Endothelial cell of umbilical vein (primary cell): ENCODE results near the gene PAEP. TPM values are rescaled to one million over a fixed set of nuclear protein-coding genes. Genes with fewer than 3 reads are reported as not detected.

Source experiments
- BruUV-seq: library from RNA; stranded (reverse); fragments of 400-500 nt; replicated peaks from 2 replicates; lab custom pipeline; 2021; lab: Mats Ljungman, UMichigan
- CTCF ChIA-PET: fragments of 300-600, 350-600 bp; sonication (Branson Sonifier 250); formaldehyde crosslinking; loops from one replicate; lab custom pipeline; 2021; ENCODE audit warnings: antibody characterized with exemption, inconsistent platforms; lab: Charles Lee
- POLR2A ChIA-PET: fragments of 300-600, 350-600 bp; sonication (Branson Sonifier 250); formaldehyde crosslinking; loops from one replicate; lab custom pipeline; 2021; ENCODE audit warnings: antibody characterized with exemption, inconsistent platforms; lab: Charles Lee
- DNase-seq: peaks from one replicate; pipeline ENCODE4 v3.0.0-alpha.2; 2011; ENCODE audit warnings: low read depth, low spot score
- FAIRE-seq: peaks from 2 replicates; lab custom pipeline; 2011; peaks lifted over from hg19 to GRCh38; lab: Jason Lieb, UNC
- H2AFZ ChIP-seq: 2 replicates; pipeline ENCODE4 v1.6.0; 2012; ENCODE audit warnings: low read depth, low read length, control low read depth, inconsistent platforms
- H3K27ac ChIP-seq: 2 replicates; pipeline ENCODE4 v1.5.1; 2011; ENCODE audit warnings: low read depth, mild to moderate bottlenecking, control low read depth, low read length, moderate library complexity; ENCODE audit not compliant: insufficient read depth
- H3K27me3 ChIP-seq, 2 experiments: 2 replicates each; pipeline versions ENCODE4 v1.6.0 to v1.6.1; 2011; ENCODE audit warnings: low read length in 2 of 2, mixed read lengths in 1 of 2; ENCODE audit not compliant: control insufficient read depth in 2 of 2, insufficient read depth in 2 of 2
- H3K36me3 ChIP-seq, 2 experiments: 2 replicates in 1 of 2; 3 replicates in 1 of 2; pipeline ENCODE4 v1.5.1; 2011; ENCODE audit warnings: low read length in 2 of 2, mild to moderate bottlenecking in 1 of 2, moderate library complexity in 1 of 2; ENCODE audit not compliant: control insufficient read depth in 2 of 2, insufficient read depth in 2 of 2; ENCODE audit errors: extremely low read depth in 1 of 2
- H3K4me1 ChIP-seq: 3 replicates; pipeline ENCODE4 v1.5.1; 2011; ENCODE audit warnings: mild to moderate bottlenecking, low read length; ENCODE audit not compliant: control insufficient read depth, insufficient read depth; ENCODE audit errors: extremely low read depth
- H3K4me2 ChIP-seq: 2 replicates; pipeline ENCODE4 v1.6.1; 2011; ENCODE audit warnings: low read length, control low read depth, mixed read lengths; ENCODE audit not compliant: insufficient read depth
- H3K4me3 ChIP-seq, 3 experiments: fragments of 200-600 bp in 1 of 3; sonication (generic), shearing (Covaris generic) in 1 of 3; replicated peaks in 1 of 3; 2 replicates each; pipeline ENCODE4 v1.5.1; 2011 to 2016; ENCODE audit warnings: control low read depth in 3 of 3, low read length in 3 of 3, mild to moderate bottlenecking in 2 of 3, inconsistent platforms in 1 of 3, low read depth in 1 of 3, moderate library complexity in 1 of 3; ENCODE audit not compliant: insufficient read depth in 1 of 3
- H3K79me2 ChIP-seq: 2 replicates; pipeline ENCODE4 v1.6.0; 2012; ENCODE audit warnings: low read length, inconsistent platforms; ENCODE audit not compliant: control insufficient read depth, insufficient read depth
- H3K9ac ChIP-seq: replicated peaks from 2 replicates; pipeline ENCODE3; 2011; ENCODE audit warnings: low read length, control low read depth; ENCODE audit not compliant: insufficient read depth; ENCODE audit errors: extremely low read depth
- H3K9me1 ChIP-seq: replicated peaks from 3 replicates; pipeline ENCODE4 v1.6.0; 2011; ENCODE audit warnings: mild to moderate bottlenecking, low read length; ENCODE audit not compliant: control insufficient read depth, insufficient read depth; ENCODE audit errors: extremely low read depth
- H3K9me3 ChIP-seq: replicated peaks from 2 replicates; pipeline ENCODE4 v1.5.1; 2012; ENCODE audit warnings: low read length, inconsistent platforms; ENCODE audit not compliant: control insufficient read depth, insufficient read depth
- H4K20me1 ChIP-seq: replicated peaks from 2 replicates; pipeline ENCODE3; 2011; ENCODE audit warnings: mild to moderate bottlenecking, low read length; ENCODE audit not compliant: control insufficient read depth, insufficient read depth; ENCODE audit errors: extremely low read depth
- EZH2 ChIP-seq: IDR thresholded peaks from 2 replicates; pipeline ENCODE4 v1.6.1; 2012; ENCODE audit warnings: borderline replicate concordance, low read depth, mild to moderate bottlenecking, moderate library complexity, low read length, inconsistent platforms; ENCODE audit not compliant: severe bottlenecking
- FOS ChIP-seq: IDR thresholded peaks from 2 replicates; pipeline ENCODE4 v1.6.1; 2011; ENCODE audit warnings: mild to moderate bottlenecking, low read length, moderate library complexity, borderline replicate concordance; ENCODE audit not compliant: insufficient read depth
- GATA2 ChIP-seq: IDR thresholded peaks from 2 replicates; pipeline ENCODE4 v1.7.0; 2011; ENCODE audit warnings: low read depth, mild to moderate bottlenecking, moderate library complexity, mixed read lengths, low read length; ENCODE audit not compliant: insufficient read length, insufficient read depth
- JUN ChIP-seq: IDR thresholded peaks from 2 replicates; pipeline ENCODE4 v1.6.1; 2011; ENCODE audit warnings: borderline replicate concordance, low read depth; ENCODE audit not compliant: insufficient read length, insufficient read depth
- MYC ChIP-seq: IDR thresholded peaks from one replicate; pipeline ENCODE4 v1.6.1; 2011; ENCODE audit warnings: mild to moderate bottlenecking, low read depth, low read length
- POLR2A ChIP-seq: IDR thresholded peaks from 2 replicates; pipeline ENCODE4 v1.6.1; 2012; ENCODE audit warnings: low read depth, mild to moderate bottlenecking, control low read depth, low read length
- POLR2AphosphoS5 ChIP-seq: IDR thresholded peaks from 2 replicates; pipeline ENCODE4 v1.6.1; 2012; ENCODE audit warnings: low read depth, mild to moderate bottlenecking, control low read depth, low read length, moderate library complexity; ENCODE audit not compliant: insufficient read depth
- dilution Hi-C: fragments of 300-500 bp; cut with MboI; formaldehyde crosslinking; loops from one replicate; pipeline ENCODE4 v1.15.0; 2019; ENCODE audit warnings: low sequenced_read_pairs; ENCODE audit not compliant: extremely low pct_ligation_motif_present
- intact Hi-C: fragments of 100-400 bp; cut with micrococcal nuclease; formaldehyde crosslinking; loops from one replicate; pipeline ENCODE4 v1.10.0; 2022
- polyA plus RNA-seq, 4 experiments: library from polyadenylated mRNA; depleted of rRNA in 3 of 4; stranded (reverse) in 3 of 4; unstranded in 1 of 4; fragments of >200 nt; gene quantifications; 2 replicates each; pipeline versions ENCODE4 v1.2.1 to v1.2.3, GENCODE V29; 2011 to 2012; ENCODE audit warnings: missing spikeins in 1 of 4
- total RNA-seq: library from RNA; stranded (reverse); gene quantifications from 2 replicates; pipeline ENCODE4 v1.2.3, GENCODE V29; 2021
- TF ChIP-seq, protein P1 (sequence below), 2 donors: IDR thresholded peaks; 1 replicate in 1 of 2; 2 replicates in 1 of 2; pipeline ENCODE4 v1.5.1; 2011; ENCODE audit warnings: low read length in 2 of 2, mild to moderate bottlenecking in 2 of 2, moderate library complexity in 2 of 2, control low read depth in 1 of 2, inconsistent platforms in 1 of 2, low read depth in 1 of 2; ENCODE audit not compliant: insufficient read depth in 1 of 2; ENCODE audit errors: extremely low read depth in 1 of 2
- TF ChIP-seq, protein P2 (sequence below): IDR thresholded peaks from 2 replicates; pipeline ENCODE4 v1.6.1; 2011; ENCODE audit not compliant: insufficient read depth, insufficient read length

PAEP gene
- total and polyA plus RNA-seq, 2 donors (not counting 3 experiments of a cell fraction or from before 2014, with no cell fraction given) = not detected

DNA sequence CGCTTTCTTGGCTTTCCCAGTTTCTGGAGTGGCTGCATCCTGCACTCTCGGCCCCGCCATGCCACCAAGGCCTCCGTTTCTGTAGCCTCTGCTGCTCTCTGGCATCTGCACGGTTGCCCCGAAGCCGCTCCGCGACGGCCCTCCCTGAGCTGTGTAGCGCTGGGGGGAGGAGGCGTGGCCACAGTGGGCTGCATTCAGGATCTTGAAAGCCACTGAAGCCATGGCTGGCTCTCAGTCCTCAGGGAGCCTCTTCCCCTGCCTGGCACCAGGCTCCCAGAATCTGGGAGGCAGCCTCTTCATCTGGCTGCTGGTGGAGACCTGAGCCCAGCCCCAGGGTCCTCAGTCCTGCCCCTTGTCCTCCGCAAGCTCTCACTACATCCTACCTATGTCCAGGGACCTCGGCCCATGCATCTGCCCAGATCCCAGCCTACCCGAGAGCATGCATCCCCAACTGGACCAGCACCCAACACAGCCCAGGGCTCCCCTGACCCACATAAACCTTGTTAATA, 25.1 kb downstream of the PAEP start:
- intact Hi-C loops = no loop called here
- ChIA-PET POLR2A (no interaction called here), CTCF (interaction anchor here (1.0 kb wide), 1 partner anchor 82 kb away, joined by 3 read pairs; no protein-coding TSS in a partner anchor)
- Histone ChIP-seq H3K36me3 (no peaks in the 10 kb centered on the region), H4K20me1 (no peaks in the 10 kb centered on the region), H3K9me3 (no peaks in the 10 kb centered on the region), H3K27me3 (no peaks in the 10 kb centered on the region), H3K27ac (no peak overlapping the region), H3K4me2 (no peak overlapping the region), H3K4me1 (peaks cover 6% of the 10 kb centered on the region), H3K9ac (no peak overlapping the region), H3K4me3 (no peak overlapping the region), H3K9me1 (no peaks in the 10 kb centered on the region), H3K79me2 (no peaks in the 10 kb centered on the region), H2AFZ (no peak overlapping the region)
- no peak for TF ChIP-seq EZH2
- no peak for TF ChIP-seq POLR2A
- TF ChIP-seq, protein P1, sequence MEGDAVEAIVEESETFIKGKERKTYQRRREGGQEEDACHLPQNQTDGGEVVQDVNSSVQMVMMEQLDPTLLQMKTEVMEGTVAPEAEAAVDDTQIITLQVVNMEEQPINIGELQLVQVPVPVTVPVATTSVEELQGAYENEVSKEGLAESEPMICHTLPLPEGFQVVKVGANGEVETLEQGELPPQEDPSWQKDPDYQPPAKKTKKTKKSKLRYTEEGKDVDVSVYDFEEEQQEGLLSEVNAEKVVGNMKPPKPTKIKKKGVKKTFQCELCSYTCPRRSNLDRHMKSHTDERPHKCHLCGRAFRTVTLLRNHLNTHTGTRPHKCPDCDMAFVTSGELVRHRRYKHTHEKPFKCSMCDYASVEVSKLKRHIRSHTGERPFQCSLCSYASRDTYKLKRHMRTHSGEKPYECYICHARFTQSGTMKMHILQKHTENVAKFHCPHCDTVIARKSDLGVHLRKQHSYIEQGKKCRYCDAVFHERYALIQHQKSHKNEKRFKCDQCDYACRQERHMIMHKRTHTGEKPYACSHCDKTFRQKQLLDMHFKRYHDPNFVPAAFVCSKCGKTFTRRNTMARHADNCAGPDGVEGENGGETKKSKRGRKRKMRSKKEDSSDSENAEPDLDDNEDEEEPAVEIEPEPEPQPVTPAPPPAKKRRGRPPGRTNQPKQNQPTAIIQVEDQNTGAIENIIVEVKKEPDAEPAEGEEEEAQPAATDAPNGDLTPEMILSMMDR (IDR thresholded peaks at IDR 0.05; ENCODE audit: extremely low read depth in 1 of 2, insufficient read depth in 1 of 2, low read depth in 1 of 2, low read length in 2 of 2) = no peak
- no peak for TF ChIP-seq MYC
- TF ChIP-seq, protein P2, sequence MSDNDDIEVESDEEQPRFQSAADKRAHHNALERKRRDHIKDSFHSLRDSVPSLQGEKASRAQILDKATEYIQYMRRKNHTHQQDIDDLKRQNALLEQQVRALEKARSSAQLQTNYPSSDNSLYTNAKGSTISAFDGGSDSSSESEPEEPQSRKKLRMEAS = no peak
- no peak for TF ChIP-seq GATA2
- no peak for TF ChIP-seq POLR2AphosphoS5
- no peak for TF ChIP-seq FOS
- no peak for TF ChIP-seq JUN
- DNase-seq = no peak
- dilution Hi-C loops = no loop called here
- FAIRE-seq = no peak
- no TSS peak for BruUV-seq
